Measurements from ENCODE around the gene GFER. TPM values are rescaled to one million over a fixed set of nuclear protein-coding genes. Genes with fewer than 3 reads are reported as not detected.

GFER gene
- total and polyA plus RNA-seq, 9 of the 15 experiments (the other 6 are each of a cell fraction or from before 2014, with no cell fraction given), result 4.3 to 53.7 (median 19.8) TPM

- no peak for TF ChIP-seq ESRRA (IDR thresholded peaks at IDR 0.05; ENCODE audit: borderline replicate concordance, low read depth)
- TF ChIP-seq ZNF282 (CRISPR knock-in tag; IDR thresholded peaks at IDR 0.05), result 0 out of 2 replicates have a peak, but pooled peaks have one; percentile 25
- TF ChIP-seq RBM14 (IDR thresholded peaks at IDR 0.05; ENCODE audit: borderline replicate concordance, insufficient read depth, low read depth, low read length), result no peak
- TF ChIP-seq THAP7 (CRISPR knock-in tag; IDR thresholded peaks at IDR 0.05), result no peak
- TF ChIP-seq FOXP4 (CRISPR knock-in tag; IDR thresholded peaks at IDR 0.05; ENCODE audit: borderline replicate concordance), result no peak
- TF ChIP-seq KAT7 (CRISPR knock-in tag; IDR thresholded peaks at IDR 0.05; ENCODE audit: borderline replicate concordance), result 0 out of 2 replicates have a peak, but pooled peaks have one; percentile 34
- no peak for TF ChIP-seq HSF4 (CRISPR knock-in tag; IDR thresholded peaks at IDR 0.05; ENCODE audit: borderline replicate concordance)
- no peak for TF ChIP-seq ATF3 (IDR thresholded peaks at IDR 0.05)
- no peak for TF ChIP-seq ATF3 (CRISPR knock-in tag; conservative IDR thresholded peaks at IDR 0.05)
- peak in 1 of 2 experiments; percentile 53 for TF ChIP-seq E2F6 (IDR thresholded peaks at IDR 0.05; ENCODE audit: borderline replicate concordance in 1 of 2, extremely low read depth in 1 of 2, insufficient read depth in 1 of 2, insufficient read length in 1 of 2, low read depth in 1 of 2, low read length in 1 of 2, poor library complexity in 1 of 2, severe bottlenecking in 1 of 2)
- TF ChIP-seq HEY1 (CRISPR knock-in tag; IDR thresholded peaks at IDR 0.05; ENCODE audit: borderline replicate concordance), result no peak
- TF ChIP-seq ZKSCAN1 (IDR thresholded peaks at IDR 0.05; ENCODE audit: low read depth, low read length), result no peak
- TF ChIP-seq CBX3 (IDR thresholded peaks at IDR 0.05; ENCODE audit: borderline replicate concordance in 1 of 2, low read length in 2 of 2), result no peak
- TF ChIP-seq ZNF655 (CRISPR knock-in tag; IDR thresholded peaks at IDR 0.05), result no peak
- TF ChIP-seq SIN3A (IDR thresholded peaks at IDR 0.05; ENCODE audit: borderline replicate concordance in 2 of 2, control insufficient read depth in 1 of 2, low read depth in 2 of 2, low read length in 2 of 2), result 0 out of 4 replicates have a peak, but pooled peaks of 1 of the 2 experiments have one; percentile 68
- TF ChIP-seq TGIF2 (CRISPR knock-in tag; IDR thresholded peaks at IDR 0.05), result peak; percentile 45; the same call in 1 of the 2 replicates
- peak; percentile 62 for TF ChIP-seq CHD1 (IDR thresholded peaks at IDR 0.05; ENCODE audit: low read length)
- TF ChIP-seq ZNF175 (CRISPR knock-in tag; IDR thresholded peaks at IDR 0.05; ENCODE audit: low read depth), result no peak
- no peak for TF ChIP-seq FOXJ3 (CRISPR knock-in tag; IDR thresholded peaks at IDR 0.05)
- TF ChIP-seq ZNF121 (CRISPR knock-in tag; conservative IDR thresholded peaks at IDR 0.05), result no peak
Measured at GRCh38 chr16:2009164-2009711, 25.2 kb downstream of the GFER start (continued).
